GM21526 (cell line): ENCODE data around the gene TMA16.
A peak's percentile ranks its signal among the peaks of the same experiment; 100 is the strongest.
"Not testable (repeated sequence)": the region's sequence is repeated elsewhere in the genome, so short reads cannot be mapped to it uniquely, and the experiment has no call there.

Source experiments
- ATAC-seq: cut with Tn5 transposase; IDR thresholded peaks from one replicate; pipeline ENCODE4 v1.9.1; 2021; ENCODE audit warnings: moderate library complexity; ENCODE audit not compliant: unreplicated experiment, low FRiP score

Gene TMA16

DNA sequence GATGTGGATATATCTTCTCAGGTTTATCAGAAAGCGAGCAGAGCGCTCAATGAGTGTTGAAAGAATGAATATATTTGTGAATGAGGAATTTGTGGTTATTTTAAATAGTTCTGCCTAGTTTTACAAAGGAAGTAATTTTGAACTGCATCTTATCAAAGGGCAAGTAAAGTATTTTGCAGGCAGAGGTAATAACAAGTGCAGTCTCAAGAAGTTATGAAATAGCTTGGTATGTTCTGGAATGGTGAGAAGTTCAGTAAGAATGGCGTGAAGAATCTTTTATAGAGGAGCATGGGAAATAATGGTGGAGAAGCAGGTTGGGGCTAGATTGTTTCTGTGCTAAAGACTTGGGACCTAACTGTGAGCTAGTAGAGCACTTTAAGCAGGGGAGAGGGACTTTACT lies 10.9 kb downstream of the TMA16 start:
- no peak for ATAC-seq

DNA sequence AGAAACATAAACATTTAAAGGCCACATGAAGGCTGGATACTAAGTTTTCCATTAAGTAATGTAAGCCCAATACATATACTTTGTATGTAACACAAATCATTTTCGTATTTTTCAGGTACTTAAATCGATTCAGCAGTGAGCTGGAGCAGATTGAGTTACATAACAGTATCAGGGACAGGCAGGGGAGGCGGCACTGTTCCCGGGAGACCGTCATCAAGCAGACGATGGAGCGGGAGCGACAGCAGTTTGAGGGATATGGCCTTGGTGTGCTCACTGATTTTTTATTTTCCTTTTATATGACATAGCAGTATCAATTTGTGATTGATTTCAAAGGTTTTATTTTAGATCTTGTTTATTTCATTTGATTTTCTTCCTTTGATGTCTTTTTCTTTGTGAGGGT lies 20.7 kb downstream of the TMA16 start:
- ATAC-seq, result no peak

DNA sequence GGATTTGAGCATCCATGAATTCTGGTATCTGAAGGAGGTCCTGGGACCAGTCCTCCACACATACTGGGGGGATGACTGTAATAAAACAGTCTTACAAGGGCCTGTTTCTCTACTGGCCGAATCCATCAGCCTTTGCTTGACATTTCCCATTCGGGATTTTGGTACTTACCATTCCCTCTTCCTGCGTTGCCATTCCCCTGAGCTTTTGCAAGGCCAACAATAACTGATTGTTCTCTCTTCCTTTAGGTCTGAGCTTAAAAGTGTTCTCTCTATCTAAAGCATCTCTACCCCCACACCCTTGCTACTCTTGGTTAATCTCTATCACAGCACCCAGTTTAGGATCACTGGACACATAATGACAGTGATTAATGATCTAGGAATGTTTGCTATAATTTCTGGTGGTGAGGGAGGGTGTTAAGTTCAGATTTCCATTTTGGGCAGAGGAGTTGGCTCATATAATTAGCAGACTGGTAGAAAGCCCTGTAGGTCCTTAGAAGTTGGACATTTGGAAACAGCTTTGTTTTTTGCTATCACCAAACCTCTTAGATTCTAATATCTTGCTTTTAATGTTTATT lies 29.4 kb downstream of the TMA16 start:
- ATAC-seq, result no peak

DNA sequence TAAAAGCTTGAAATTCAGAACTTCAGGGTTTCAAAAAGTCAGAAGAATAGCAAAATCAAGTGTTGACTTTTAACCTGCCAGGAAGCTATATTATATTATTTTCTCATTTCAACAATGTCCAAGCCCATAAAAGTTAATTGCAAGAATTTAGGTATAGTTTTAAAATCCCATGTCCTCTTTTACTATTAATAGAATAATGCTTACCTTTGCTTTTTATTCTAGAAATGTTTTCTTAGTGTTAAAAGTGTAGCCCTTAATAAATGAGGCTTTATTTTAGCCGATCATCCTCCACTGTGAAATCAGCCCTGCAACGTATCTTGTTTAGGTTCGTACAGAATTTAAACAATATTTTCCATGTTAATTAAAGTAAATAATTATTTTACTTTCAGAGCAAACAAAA lies 31.5 kb downstream of the TMA16 start:
- ATAC-seq, result no peak

DNA sequence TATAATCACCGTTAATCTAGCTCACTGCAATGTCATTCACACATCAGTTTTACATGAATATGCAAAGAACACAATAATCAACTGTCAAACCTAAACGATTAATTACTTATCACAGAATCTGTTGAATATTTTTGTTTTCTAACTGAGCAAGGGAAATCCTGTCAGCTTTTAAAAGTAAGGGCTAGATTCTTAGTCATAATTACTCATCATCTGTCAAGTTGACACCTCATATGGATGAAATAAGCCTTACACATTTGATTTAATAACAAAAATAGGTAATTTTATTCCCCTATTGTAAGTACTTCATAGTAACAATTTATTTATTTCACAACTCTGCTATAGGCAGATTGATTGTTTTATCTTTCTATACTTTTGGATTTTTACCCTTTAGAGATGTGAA lies 32.7 kb downstream of the TMA16 start:
- no peak for ATAC-seq

DNA sequence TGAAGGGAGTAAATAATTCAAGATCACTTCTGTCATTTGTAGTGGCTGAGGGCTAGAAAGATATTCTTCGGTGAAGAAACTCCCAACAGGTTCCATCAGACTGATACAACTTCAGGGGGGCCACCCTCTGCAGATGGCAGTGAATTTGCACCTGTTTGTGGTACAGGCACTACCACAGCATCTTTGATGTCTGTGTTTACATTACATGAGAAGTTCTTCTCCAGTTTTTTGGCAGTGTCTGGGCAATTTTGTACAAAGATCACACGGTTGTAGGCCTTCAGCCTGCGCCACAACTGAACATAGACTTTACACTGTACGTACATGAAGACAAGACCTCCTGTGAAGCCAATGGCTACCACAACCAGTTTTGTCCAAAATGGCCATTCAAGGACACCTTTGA lies 34.2 kb downstream of the TMA16 start:
- ATAC-seq, result no peak

DNA sequence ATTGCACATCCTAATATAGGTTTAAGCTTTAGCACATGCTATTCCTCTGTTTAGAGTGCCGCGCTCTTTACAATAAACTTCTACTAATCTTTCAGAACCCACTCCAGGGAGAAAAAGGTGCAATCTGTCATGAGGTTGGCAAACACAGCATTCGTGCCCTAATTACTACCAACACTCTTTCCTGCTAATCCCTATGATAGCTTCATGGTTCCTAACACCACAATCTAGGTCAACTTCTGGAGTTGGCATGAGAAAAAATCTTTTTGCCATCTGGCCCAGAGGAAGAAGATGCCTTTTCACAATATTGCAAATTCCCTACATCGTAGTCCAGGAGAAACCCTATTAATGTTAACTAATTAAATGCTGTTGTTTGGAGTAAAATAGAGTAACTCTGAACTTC lies 39.6 kb downstream of the TMA16 start:
- no peak for ATAC-seq

DNA sequence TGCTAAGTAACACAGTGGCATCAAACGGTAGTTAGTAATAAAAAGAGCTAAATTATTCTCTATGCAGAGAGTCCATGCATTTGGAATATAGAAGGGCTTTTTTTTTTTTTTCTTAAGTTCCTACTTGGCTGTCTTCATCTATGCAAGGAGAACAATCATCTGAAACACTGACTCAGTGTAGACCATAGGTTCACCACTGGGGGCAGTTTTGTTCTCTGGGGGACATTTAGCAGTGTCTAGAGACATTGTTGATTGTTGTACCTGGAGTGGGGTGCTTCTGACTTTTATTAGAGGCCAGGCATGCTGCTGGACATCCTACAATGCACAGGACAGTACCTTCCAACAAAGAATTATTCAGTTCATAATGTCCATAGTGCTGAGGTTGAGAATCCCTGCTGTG lies 41.2 kb downstream of the TMA16 start:
- no peak for ATAC-seq

DNA sequence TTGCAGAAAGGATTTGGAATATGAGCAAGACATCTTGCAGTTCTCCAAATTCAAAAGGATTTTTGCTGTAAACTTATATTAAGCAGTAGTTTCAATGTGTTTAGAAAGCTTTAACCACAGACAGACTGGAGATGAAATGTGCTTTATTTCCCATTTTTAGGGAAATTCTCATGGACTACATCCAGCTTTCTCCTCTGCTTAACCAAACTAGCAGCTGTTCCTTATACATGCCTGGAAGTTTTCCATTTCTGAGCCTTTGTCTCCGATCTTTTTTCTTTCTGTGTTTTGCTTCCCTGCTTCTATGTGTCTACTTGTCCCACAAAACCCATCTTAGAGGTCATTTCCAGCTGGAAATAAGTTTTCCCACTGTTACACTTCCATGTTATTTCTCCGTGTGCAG lies 41.6 kb downstream of the TMA16 start:
- no peak for ATAC-seq

DNA sequence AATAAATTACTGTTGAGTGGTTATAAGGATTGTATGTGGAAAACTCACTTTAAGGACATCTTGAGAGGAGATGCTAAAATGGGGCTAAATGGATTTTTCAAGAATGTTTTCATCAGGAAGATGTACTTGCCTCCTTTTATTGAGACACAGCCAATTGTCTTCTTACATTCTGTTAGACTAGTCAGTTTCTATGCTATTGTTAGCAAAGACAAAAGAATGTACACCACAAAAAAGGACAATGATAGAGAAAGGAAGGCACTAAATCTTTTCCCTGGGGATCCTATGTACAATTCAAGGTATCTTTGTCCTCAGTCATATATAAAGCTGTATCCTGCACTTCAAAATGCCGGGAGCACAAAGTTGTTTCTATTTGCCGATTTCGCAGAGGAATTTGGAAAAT lies 42.6 kb downstream of the TMA16 start:
- no peak for ATAC-seq

DNA sequence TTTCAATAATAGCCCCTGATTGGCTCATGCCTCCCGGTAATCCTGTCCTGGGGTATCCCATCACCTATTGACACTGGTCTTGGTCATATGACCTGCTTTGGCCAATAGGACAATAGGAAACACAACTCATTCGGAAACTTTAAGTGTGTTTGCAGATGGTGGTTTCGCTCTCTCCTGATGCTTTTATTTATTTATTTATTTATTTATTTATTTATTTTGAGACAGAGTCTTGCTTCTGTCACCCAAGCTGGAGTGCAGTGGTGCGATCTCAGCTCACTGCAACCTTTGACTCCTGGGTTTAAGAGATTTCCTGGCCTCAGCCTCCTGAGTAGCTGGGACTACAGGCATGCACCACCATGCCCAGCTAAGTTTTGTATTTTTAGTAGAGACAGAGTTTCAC lies 44.3 kb downstream of the TMA16 start:
- not testable (repeated sequence) for ATAC-seq

DNA sequence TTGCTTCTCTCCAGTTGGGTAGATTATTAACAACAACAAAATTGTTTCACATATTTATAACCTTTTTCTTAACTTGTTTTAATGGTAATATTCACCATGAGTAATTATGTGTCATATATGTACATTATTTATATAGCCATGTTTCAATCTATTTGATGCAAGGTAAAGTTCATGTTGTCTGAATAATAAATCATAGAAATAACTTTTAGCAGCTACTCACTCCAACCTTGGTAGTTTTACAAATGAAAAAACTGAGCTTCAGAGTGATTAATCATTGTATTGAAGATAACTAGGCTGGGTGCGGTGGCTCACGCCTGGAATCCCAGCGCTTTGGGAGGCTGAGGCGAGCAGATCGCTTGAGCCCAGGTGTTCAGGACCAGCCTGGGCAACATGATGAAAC lies 46.0 kb downstream of the TMA16 start:
- no peak for ATAC-seq

DNA sequence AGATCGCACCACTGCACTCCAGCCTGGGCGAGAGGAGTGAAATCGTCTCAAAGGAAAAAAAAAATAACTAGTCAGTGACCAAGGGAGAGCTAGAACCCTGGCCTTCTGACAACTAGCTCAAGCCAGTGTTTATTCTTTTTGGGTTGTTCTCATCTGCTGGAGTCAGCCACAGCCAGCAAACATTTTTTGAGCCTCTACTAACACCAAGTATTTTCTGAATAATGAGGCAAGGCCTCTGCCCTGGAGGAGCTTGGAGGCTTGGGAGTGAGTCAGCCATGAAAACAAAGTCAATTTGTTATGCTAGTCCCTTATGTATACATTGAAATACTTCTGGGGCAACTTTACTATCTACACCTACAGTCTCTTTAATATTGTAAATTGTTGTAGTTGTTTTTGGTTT lies 46.5 kb downstream of the TMA16 start:
- ATAC-seq, result no peak

DNA sequence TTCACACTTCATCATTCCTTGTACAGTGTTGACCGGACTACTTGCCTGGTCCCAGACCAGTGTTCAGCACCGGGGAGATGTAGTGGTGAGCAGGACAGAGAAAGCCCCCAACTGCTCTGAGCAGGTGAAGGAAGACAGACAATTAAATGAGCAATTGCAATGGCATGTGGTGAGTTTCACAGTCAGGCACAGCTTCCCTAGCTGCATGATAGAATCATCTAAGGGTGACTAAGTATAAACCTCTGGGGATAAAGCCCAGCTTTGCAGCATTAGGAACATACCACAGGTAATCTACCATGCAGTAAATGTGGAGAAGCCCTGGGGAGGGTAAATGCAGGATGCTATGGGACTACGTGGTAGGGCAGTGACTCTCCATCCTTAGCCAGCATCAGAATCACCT lies 47.8 kb downstream of the TMA16 start:
- no peak for ATAC-seq

DNA sequence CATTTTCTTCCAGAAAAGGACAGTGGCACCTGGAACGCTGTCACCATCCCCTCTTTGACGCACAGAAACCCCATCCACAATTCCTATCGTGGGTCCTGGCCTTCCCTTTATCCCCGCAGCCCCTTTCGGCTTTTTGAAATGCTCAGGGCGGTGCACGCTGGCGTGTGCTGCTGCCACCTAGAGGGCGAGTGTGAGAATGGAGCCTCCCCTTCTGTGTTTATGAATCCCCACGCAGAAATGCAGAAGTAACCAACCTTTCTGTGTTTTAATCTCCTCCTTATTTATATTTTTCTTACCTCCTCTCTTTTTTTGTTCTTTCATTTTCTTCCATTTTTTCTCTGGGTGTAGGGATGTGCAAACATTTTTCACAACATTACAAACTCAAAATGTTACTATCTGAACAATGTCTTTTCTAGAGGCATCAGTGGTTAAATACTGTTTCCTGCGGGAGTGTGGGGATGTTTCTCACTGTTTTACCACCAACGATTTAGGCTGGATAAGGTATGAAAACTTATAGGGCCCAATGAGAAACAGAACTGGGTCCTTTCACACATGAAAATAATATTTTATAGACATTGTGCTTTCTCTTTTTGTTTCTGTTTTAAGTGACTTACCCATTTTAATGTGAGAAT lies 50.0 kb downstream of the TMA16 start:
- ATAC-seq, result peak; percentile 85

DNA sequence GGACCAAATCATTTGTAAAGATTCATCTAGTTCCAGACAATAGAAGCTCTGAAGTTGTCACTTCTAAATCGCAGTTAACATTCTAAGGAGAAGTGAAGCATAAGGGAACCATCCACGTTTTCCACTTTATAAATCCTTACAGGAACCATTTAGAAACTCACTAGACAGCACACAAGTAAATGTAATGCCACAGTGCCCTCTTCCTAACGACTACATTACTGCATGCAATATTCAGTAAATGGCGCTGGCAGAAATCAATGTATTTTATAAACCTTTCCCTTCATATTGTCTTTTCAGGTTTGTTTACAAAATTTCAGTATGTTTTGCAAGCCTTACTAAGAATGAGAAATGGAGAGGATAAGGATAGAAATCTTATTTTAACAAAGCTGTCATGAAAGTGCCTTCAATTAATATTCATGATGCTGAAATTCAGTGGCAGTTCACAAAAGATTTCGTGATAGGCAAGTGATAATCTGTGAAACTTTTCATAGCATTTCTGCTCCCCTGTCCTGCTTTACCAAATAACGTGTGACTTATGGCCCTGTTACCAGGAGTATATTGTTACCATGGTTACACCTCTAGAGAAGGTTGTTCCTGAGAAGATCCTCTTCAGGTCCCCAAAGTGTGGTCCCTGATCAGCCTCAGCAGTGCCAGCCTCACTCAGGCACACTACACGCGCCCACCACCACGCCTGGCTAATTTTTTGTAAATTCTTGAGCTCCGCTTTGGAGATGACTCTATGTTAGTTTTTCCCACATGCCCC lies 54.2 kb downstream of the TMA16 start:
- ATAC-seq, result peak; percentile 46

DNA sequence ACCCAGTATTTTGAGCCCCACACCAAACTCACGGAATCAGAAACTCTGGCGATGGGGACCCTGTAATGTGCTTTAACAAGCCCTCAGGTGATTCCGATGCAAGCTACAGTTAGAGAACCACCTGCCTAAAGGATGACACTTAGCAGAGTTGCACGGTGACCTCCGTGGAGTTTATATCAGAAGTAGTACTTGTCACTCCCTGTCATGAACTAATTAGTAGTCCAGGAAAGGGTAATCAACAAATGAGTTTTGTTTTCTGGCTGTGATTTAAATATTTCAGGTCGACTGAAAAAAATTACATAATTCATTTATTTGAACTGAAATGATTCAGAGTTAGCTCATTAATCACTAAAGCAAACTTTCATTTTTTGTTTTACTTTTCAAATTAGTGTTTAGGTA lies 56.4 kb downstream of the TMA16 start:
- no peak for ATAC-seq

DNA sequence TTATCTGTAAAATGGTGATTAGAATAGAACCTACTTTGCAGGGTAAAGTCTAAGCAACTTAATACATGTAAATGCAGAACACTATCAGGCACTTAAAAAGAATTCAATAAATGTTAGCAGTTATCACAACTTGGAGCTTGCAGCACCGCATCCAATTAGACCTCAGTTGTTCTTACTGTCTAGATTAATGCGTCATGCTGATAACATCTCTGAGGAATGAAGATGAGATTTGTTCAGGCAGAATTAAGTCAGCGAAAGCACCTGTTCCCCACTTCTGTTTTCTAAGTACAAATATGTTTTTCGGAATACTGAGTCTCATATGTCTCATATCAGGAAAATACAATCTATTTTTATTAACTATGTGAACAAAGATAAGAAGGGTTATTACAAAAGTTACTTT lies 58.7 kb downstream of the TMA16 start:
- ATAC-seq, result no peak

DNA sequence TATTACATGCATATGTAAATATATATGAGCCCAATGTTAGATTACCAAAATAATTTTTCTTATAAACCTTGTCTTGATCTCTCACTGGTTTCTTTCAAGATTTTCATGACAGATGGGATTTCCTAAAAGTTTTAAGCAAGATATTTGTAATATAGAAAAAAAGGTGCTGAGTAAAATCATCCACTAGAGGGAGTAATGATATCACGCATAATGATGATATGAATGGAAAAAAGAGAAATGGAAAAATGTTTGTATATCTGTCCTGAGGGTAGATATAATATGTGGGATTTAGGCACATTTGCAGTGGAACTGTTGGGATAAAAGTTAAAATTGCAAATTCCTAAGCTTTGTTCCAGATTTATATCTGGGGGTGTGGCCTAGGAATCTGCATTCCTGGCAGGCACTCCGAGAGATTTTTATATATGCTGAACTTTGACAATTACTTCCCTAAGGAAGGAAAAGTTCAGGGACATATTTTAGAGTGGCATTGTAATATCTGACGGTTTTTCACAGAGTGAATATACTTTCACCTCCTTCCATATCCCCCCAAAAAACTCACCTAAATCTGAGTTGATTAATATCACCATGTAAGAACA lies 60.5 kb downstream of the TMA16 start:
- ATAC-seq, result no peak

DNA sequence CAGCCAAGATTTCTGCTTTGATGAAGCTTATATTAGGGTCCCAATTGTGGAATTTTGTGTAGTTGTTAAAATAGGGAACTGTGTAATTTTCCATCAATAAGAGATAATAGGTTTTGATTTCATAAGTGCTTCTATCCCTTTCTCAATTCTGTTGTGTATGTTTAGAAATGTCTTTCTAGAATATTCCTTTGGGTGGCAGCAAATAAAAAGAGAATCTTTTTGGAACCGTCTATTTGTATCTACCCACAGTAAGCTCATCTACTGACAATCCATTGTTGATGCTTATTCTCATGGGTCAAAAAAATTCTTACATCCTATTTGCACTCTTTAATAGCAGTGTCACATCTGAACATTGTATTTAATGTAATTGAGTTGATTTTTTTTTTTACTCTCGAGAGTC lies 61.7 kb downstream of the TMA16 start:
- no peak for ATAC-seq

DNA sequence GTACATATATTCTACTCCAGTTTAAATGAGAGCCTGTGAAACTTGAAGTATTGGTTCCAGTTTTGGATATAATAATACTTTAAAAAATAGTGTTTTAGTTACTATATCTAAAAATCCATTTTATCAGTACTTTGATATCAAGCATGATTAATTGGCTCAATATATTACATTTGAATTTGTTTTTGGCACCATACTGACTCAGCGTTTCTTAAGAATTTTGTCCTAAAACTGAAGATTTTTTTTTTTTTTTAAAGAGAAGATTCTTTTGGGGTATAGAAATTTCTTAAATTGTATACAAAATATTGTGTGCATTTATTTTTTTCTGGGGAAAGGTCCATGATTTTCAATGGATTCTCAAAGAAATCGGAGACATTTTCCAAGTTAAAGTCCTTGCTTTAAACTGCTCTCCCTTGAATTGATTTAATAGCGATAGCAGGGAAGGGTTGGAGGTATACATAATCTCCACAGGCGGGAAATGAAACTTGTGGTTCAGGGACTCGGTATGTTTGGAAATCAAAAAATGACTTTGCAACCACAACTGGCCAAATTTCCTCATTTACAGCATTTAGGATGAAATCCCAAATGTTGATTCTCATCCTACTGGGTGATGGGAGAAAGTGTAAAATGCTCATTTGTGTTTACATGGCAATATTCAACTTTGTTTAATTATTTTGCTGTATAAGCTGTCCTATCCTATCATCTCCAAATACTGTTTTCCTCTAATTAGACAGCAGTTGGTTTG lies 62.3 kb downstream of the TMA16 start:
- ATAC-seq, result no peak
